Activated CD8-positive, alpha-beta memory T cell treated with anti-CD3 and anti-CD28 coated beads for 24 hours (primary cell): ENCODE data around the gene UGT2B11.
"Not testable (repeated sequence)": the region's sequence is repeated elsewhere in the genome, so short reads cannot be mapped to it uniquely, and the experiment has no call there.

Experiments
- DNase-seq: peaks from one replicate; pipeline ENCODE4 v3.0.0-alpha.2; 2020

Gene UGT2B11

DNA sequence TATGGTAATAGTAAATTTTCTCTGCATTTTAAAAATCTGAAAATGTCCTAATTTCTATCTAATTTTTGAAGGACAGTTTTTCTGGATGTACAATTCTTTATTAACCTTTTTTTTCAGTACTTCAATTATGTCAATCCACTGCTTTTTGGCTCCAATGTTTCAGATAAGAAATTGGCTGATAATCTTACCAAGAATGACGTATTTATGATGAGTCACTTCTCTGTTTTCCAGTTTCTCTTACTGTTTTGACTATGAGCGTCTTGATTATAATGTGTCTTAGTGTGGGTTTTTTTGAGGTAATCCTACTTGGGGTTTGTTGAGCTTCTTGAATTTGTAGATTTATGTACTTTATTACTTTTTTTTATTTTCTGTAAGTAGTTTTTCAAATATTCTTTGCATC is 47.2 kb downstream of the UGT2B11 start:
- DNase-seq, result no peak

- DNase-seq, result not testable (repeated sequence)
Measured at GRCh38 chr4:69166376-69166775, 48.2 kb downstream of the UGT2B11 start.

GRCh38 chr4:69165707-69166106 is 48.8 kb downstream of the UGT2B11 start:
- DNase-seq, result not testable (repeated sequence)

DNA sequence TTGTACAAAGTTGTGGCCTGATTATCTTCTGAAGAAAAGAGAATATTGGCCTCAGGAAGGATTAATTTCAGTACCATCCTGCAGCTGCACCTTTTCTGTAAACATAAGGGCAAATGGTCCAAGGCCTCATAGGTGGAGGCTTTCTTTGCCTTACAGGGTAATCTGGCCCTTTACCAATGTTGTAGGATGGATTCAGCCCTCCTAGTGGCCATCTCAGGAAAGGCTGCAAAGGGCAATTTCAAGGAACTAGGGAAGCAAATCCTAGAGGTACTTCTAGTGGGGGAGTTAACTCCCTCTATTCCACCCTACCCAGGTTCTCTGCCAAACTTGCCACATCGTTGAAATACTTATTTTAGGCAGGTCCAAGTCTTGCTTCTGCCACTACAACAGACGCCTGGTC is 57.6 kb downstream of the UGT2B11 start:
- no peak for DNase-seq

- no peak for DNase-seq
Measured at GRCh38 chr4:69154021-69154420, 60.5 kb downstream of the UGT2B11 start.
